CD4-positive, alpha-beta T cell treated with Interleukin-1 beta for 1 hour (primary cell): ENCODE results near the gene ST3GAL3.
A peak's percentile ranks its signal among the peaks of the same experiment; 100 is the strongest.
"Not testable (repeated sequence)": the region's sequence is repeated elsewhere in the genome, so short reads cannot be mapped to it uniquely, and the experiment has no call there.

Experiments used
- DNase-seq, 2 donors: peaks; one replicate each; pipeline ENCODE4 v3.0.0-alpha.2; 2020 to 2022

The ST3GAL3 gene

GRCh38 chr1:43760745-43761317 lies 53.5 kb downstream of the ST3GAL3 start:
- DNase-seq, result no peak

GRCh38 chr1:43763497-43763973 lies 56.2 kb downstream of the ST3GAL3 start:
- peak; percentile 47 to 60 for DNase-seq

GRCh38 chr1:43764581-43764980 lies 57.2 kb downstream of the ST3GAL3 start:
- DNase-seq, result no peak

GRCh38 chr1:43766086-43766784 lies 58.9 kb downstream of the ST3GAL3 start:
- DNase-seq, result no peak

- no peak for DNase-seq
These were observed 59.6 kb downstream of the ST3GAL3 start for GRCh38 chr1:43766818-43767525.

- DNase-seq, result no peak
These were observed 60.8 kb downstream of the ST3GAL3 start for GRCh38 chr1:43768168-43768567.

- no peak for DNase-seq
These were observed 62.1 kb downstream of the ST3GAL3 start for GRCh38 chr1:43769350-43769908.

- no peak for DNase-seq
These were observed 62.8 kb downstream of the ST3GAL3 start for GRCh38 chr1:43770111-43770510.

- DNase-seq, result no peak
These were observed 65.6 kb downstream of the ST3GAL3 start for GRCh38 chr1:43772978-43773377.

GRCh38 chr1:43773821-43774220 lies 66.5 kb downstream of the ST3GAL3 start:
- DNase-seq, result no peak

GRCh38 chr1:43774359-43774758 lies 67.0 kb downstream of the ST3GAL3 start:
- DNase-seq, result no peak

- no peak for DNase-seq
These were observed 68.9 kb downstream of the ST3GAL3 start for GRCh38 chr1:43776043-43776761.

- DNase-seq, result not testable (repeated sequence)
These were observed 70.6 kb downstream of the ST3GAL3 start for GRCh38 chr1:43777916-43778315.

GRCh38 chr1:43779266-43779665 lies 71.9 kb downstream of the ST3GAL3 start:
- no peak for DNase-seq

- no peak for DNase-seq
These were observed 72.6 kb downstream of the ST3GAL3 start for GRCh38 chr1:43779805-43780403.

GRCh38 chr1:43781574-43781973 lies 74.2 kb downstream of the ST3GAL3 start:
- no peak for DNase-seq

- DNase-seq, result no peak
These were observed 75.8 kb downstream of the ST3GAL3 start for GRCh38 chr1:43783096-43783670.

- DNase-seq, result no peak
These were observed 76.4 kb downstream of the ST3GAL3 start for GRCh38 chr1:43783671-43784205.

- DNase-seq, result no peak
These were observed 79.0 kb downstream of the ST3GAL3 start for GRCh38 chr1:43786201-43786958.

GRCh38 chr1:43786960-43787359 lies 79.6 kb downstream of the ST3GAL3 start:
- DNase-seq, result no peak
